ENCODE data around the gene TMEM151B.

- TF ChIP-seq CTCF (IDR thresholded peaks at IDR 0.05): no peak
- TF ChIP-seq EP300 (IDR thresholded peaks at IDR 0.05): no peak
- no peak for TF ChIP-seq POLR2AphosphoS5 (IDR thresholded peaks at IDR 0.05)
These were observed 1.1 kb downstream of the TMEM151B start for GRCh38 chr6:44271406-44271723.

Data from upper lobe of left lung (tissue), 4 donors.